OCI-LY1 (cell line): ENCODE measurements around the gene PTPN5.

Experiments
- CTCF ChIP-seq: fragments of 200-600 bp; sonication (generic), shearing (Covaris generic); IDR thresholded peaks from 2 replicates; pipeline ENCODE4 v1.5.1; 2017; ENCODE audit warnings: mild to moderate bottlenecking, antibody characterized with exemption, low read length, moderate library complexity, mixed read lengths
- EZH2 ChIP-seq: fragments of 200-600 bp; sonication (generic), shearing (Covaris generic); IDR thresholded peaks from 2 replicates; pipeline ENCODE4 v1.8.0; 2017; ENCODE audit warnings: borderline replicate concordance, mixed run types, mild to moderate bottlenecking, antibody characterized with exemption, low read length, moderate library complexity, mixed read lengths

GRCh38 chr11:18741783-18742182 lies 49.8 kb downstream of the PTPN5 start:
- no peak for TF ChIP-seq CTCF
- no peak for TF ChIP-seq EZH2
